Gastrocnemius medialis (tissue), 4 donors: Measurements from ENCODE around the gene CFAP100. TPM values are rescaled to one million over a fixed set of nuclear protein-coding genes. Genes with fewer than 3 reads are reported as not detected.

Experiments used
- ATAC-seq, 2 donors: fragments of 150-250 bp; one replicate each; pipeline ENCODE4 v1.9.1; 2016
- DNase-seq, 2 donors: peaks; one replicate each; pipeline ENCODE4 v3.0.0-alpha.2; 2019
- H3K27ac ChIP-seq, 4 donors: fragments of 200-600 bp; sonication (generic); 1 replicate in 1 of 4; 2 replicates in 3 of 4; pipeline ENCODE4 v1.5.1; 2016 to 2018; ENCODE audit warnings: mild to moderate bottlenecking in 2 of 4, moderate library complexity in 1 of 4
- H3K27me3 ChIP-seq, 3 donors: fragments of 200-600 bp; sonication (generic) in 2 of 3; 1 replicate in 1 of 3; 2 replicates in 2 of 3; pipeline versions ENCODE4 v1.5.1 to v1.6.0; 2016 to 2019; ENCODE audit warnings: mild to moderate bottlenecking in 1 of 3, moderate library complexity in 1 of 3
- H3K36me3 ChIP-seq, 2 donors: fragments of 200-600 bp; sonication (generic) in 1 of 2; one replicate each; pipeline ENCODE4 v1.5.1; 2017 to 2018
- H3K4me1 ChIP-seq, 2 donors: fragments of 200-600 bp; sonication (generic) in 1 of 2; one replicate each; pipeline ENCODE4 v1.5.1; 2016 to 2017; ENCODE audit warnings: mild to moderate bottlenecking in 2 of 2
- H3K4me3 ChIP-seq, 4 donors: fragments of 200-600 bp; sonication (generic) in 3 of 4; 1 replicate in 1 of 4; 2 replicates in 3 of 4; pipeline ENCODE4 v1.5.1; 2016 to 2019; ENCODE audit warnings: mild to moderate bottlenecking in 2 of 4
- H3K9me3 ChIP-seq, 3 donors: fragments of 200-600 bp; sonication (generic) in 2 of 3; 1 replicate in 1 of 3; 2 replicates in 2 of 3; pipeline ENCODE4 v1.5.1; 2016 to 2019
- POLR2A ChIP-seq, 2 donors: fragments of 450-650 bp; IDR thresholded peaks; one replicate each; pipeline ENCODE4 v1.6.1; 2017; ENCODE audit warnings: antibody characterized with exemption in 2 of 2, mild to moderate bottlenecking in 2 of 2, moderate library complexity in 2 of 2
- in situ Hi-C, 4 donors: fragments of 200-750 bp; cut with MboI; loops; one replicate each; pipeline versions ENCODE4 v1.15.0 to v1.8.0; 2017; ENCODE audit warnings: low sequenced_read_pairs in 4 of 4
- intact Hi-C: fragments of 100-400 bp; cut with DNase I; formaldehyde crosslinking; loops from one replicate; pipeline ENCODE4 v1.15.1; 2023; ENCODE audit warnings: low total_unique reads
- total RNA-seq, 4 donors: library from RNA; depleted of rRNA; stranded (reverse); fragments of >200 nt; gene quantifications; one replicate each; pipeline versions ENCODE4 v1.1.0 to v1.2.3, GENCODE V29; 2016
- TF ChIP-seq, protein P1 (sequence below), 5 experiments: fragments of 450-650 bp in 3 of 5; fragments of 200-600 bp in 2 of 5; sonication (generic) in 2 of 5; IDR thresholded peaks in 4 of 5; conservative IDR thresholded peaks in 1 of 5; 1 replicate in 4 of 5; 2 replicates in 1 of 5; pipeline ENCODE4 v1.5.1; 2016 to 2019; ENCODE audit warnings: antibody characterized with exemption in 5 of 5, mild to moderate bottlenecking in 3 of 5, moderate library complexity in 3 of 5

The CFAP100 gene
- total RNA-seq, 4 donors from 2014 or later, result not detected

DNA sequence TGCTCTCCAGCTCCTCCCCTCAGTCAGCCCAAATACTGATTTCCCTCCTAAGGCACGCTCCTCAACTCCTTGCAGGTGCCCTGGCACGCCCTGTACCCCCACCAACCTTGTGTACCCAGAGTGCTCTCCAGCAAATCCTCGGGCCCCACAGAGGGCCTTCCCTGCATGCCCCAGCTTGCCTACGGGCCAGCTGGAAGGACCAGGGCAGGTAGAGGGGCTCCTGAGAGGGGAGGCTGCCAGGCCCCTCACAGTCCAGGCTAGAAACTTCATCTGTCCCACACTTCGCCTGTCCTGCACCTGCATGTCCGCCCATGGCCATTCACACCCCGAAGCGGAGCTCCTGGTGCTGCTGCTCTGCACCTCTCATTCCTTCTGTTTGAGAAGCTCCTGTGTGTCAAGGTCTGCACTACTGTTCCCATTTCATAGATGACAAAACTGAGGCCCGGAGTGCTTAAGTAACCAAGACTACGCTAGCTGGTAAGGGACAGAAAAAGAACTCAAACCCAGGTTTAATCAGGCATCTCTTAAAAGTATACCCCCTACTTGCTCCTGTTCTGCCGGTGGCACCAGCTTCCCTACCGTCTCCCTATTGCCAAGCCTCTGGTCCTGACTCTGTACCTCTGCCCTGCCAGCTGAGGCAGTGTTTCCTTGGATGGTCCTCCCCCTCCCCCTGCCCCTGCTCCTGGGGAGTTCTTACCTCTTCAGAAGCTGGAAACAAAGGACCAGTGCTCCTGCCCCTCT is 45.4 kb downstream of the CFAP100 start:
- DNase-seq (no peak), ATAC-seq (no peak)
- H3K36me3 ChIP-seq, result peaks cover 0 to 42% of the 10 kb centered on the region in 2 donors
- TF ChIP-seq, protein P1, sequence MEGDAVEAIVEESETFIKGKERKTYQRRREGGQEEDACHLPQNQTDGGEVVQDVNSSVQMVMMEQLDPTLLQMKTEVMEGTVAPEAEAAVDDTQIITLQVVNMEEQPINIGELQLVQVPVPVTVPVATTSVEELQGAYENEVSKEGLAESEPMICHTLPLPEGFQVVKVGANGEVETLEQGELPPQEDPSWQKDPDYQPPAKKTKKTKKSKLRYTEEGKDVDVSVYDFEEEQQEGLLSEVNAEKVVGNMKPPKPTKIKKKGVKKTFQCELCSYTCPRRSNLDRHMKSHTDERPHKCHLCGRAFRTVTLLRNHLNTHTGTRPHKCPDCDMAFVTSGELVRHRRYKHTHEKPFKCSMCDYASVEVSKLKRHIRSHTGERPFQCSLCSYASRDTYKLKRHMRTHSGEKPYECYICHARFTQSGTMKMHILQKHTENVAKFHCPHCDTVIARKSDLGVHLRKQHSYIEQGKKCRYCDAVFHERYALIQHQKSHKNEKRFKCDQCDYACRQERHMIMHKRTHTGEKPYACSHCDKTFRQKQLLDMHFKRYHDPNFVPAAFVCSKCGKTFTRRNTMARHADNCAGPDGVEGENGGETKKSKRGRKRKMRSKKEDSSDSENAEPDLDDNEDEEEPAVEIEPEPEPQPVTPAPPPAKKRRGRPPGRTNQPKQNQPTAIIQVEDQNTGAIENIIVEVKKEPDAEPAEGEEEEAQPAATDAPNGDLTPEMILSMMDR (IDR thresholded peaks at IDR 0.05 in 4 of 5, conservative IDR thresholded peaks at IDR 0.05 in 1 of 5), result no peak
- no peak for TF ChIP-seq POLR2A (IDR thresholded peaks at IDR 0.05)
- no peak overlapping the region for H3K27ac ChIP-seq
- H3K27me3 ChIP-seq, result no peaks in the 10 kb centered on the region
- in situ Hi-C loops (no loop called here), intact Hi-C loops (no loop called here)
- no peak overlapping the region for H3K4me3 ChIP-seq
- peaks cover 0 to 21% of the 10 kb centered on the region in 2 donors for H3K4me1 ChIP-seq
- no peaks in the 10 kb centered on the region for H3K9me3 ChIP-seq

DNA sequence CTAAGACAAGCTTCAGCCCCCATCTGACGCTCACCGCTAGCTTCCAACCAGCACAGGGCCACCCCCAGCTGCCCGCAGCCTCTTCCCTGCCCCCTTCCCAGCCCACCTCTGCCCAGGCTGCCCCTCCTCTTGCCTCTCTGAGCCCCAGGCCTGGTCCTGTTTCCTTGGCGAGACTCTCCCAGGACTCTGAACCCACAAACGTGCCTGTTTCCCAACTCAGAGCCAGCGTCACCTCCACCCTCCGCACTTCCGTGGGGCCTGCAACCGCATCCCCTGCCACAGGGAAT is 45.9 kb downstream of the CFAP100 start:
- H3K9me3 ChIP-seq, result no peaks in the 10 kb centered on the region
- peaks cover 0 to 26% of the 10 kb centered on the region in 2 donors for H3K4me1 ChIP-seq
- H3K4me3 ChIP-seq, result no peak overlapping the region
- in situ Hi-C loops, result no loop called here
- no peak overlapping the region for H3K27ac ChIP-seq
- DNase-seq (no peak), ATAC-seq (no peak)
- no peaks in the 10 kb centered on the region for H3K27me3 ChIP-seq
- TF ChIP-seq, protein P1 (IDR thresholded peaks at IDR 0.05 in 4 of 5, conservative IDR thresholded peaks at IDR 0.05 in 1 of 5), result no peak
- no peak for TF ChIP-seq POLR2A (IDR thresholded peaks at IDR 0.05)
- peaks cover 0 to 42% of the 10 kb centered on the region in 2 donors for H3K36me3 ChIP-seq
- intact Hi-C loops, result no loop called here

DNA sequence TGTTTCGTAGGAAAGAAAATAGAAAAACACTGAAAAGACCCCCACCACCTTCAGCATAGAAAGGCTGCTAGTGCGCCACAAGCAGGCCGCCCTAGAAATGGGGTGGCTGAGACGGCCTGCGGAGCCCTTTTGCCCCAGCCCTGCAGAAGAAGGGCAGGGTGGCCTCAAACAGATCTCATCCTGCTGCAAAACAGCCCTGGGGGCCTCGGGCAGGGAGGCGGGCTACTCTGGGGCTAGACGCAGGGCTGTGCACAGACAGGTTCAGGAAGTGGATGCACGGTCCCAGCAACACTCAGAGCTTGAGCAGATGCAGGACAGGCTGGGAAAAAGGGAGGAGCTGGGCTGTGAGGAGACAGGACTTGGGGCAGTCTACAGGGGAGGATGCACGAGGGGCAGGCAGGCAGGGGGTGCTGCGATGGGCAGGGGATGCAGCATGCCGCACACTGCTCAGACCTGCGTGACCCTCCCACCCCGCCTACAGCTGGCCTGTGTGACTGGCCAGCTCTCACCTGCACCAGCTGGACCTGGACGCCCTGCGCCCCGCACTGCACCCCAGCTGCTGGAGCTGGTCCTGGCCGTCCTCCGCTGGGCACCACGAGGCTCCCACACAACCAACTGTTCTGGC is 46.7 kb downstream of the CFAP100 start:
- Histone ChIP-seq H3K4me1 (peaks cover 0 to 26% of the 10 kb centered on the region in 2 donors), H3K36me3 (peaks cover 0 to 41% of the 10 kb centered on the region in 2 donors), H3K27me3 (no peaks in the 10 kb centered on the region), H3K9me3 (no peaks in the 10 kb centered on the region), H3K27ac (no peak overlapping the region), H3K4me3 (no peak overlapping the region)
- DNase-seq (no peak), ATAC-seq (no peak)
- in situ Hi-C loops, result no loop called here
- intact Hi-C loops, result no loop called here
- TF ChIP-seq, protein P1 (IDR thresholded peaks at IDR 0.05 in 4 of 5, conservative IDR thresholded peaks at IDR 0.05 in 1 of 5), result no peak
- TF ChIP-seq POLR2A (IDR thresholded peaks at IDR 0.05), result no peak

DNA sequence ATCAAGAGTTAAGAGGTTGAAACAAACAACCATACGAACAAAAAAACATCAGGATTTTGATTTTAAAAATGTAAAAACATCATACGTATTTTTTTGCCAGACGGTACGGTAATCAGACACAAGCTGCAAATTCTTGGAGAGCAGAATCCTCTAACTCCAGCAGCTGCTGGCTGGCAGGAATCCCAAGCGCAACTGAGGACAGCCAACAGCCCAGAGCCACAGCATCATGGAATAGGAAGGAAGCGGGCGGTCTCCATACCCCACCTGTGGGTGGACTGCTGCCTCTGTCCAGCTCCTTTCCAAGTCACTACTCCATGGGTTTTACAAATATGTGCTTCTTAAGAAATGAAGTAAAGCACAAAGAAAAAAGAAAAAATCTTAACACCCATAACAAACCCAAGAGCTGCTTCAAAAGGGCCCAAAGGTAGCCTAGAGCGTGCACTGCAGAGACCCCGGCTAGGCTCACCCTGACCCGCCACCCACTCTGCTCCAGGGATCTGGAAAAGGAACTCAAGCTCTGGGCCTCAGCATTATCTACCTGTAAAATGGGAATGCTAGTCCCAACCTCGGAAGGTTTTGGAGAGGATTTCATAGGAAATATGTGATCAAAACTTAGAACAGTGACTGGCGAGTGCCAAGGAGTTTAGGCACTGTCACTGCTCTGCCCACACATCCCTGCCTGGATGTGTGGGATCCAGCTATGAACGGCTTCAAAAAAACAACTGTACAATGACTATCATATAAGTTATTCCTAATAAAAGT is 47.6 kb downstream of the CFAP100 start:
- H3K27ac ChIP-seq, result no peak overlapping the region
- TF ChIP-seq, protein P1 (IDR thresholded peaks at IDR 0.05 in 4 of 5, conservative IDR thresholded peaks at IDR 0.05 in 1 of 5), result no peak
- no peak for TF ChIP-seq POLR2A (IDR thresholded peaks at IDR 0.05)
- no peak overlapping the region for H3K4me3 ChIP-seq
- intact Hi-C loops (no loop called here), in situ Hi-C loops (no loop called here)
- ATAC-seq, result no peak
- H3K9me3 ChIP-seq, result no peaks in the 10 kb centered on the region
- H3K27me3 ChIP-seq, result no peaks in the 10 kb centered on the region
- peaks cover 0 to 33% of the 10 kb centered on the region in 2 donors for H3K36me3 ChIP-seq
- peaks cover 4 to 21% of the 10 kb centered on the region in 2 donors for H3K4me1 ChIP-seq
- no peak for DNase-seq
